HCT116 (cell line): ENCODE data around the gene CDH23.

ENCODE experiments used
- CTCF ChIP-seq, 3 experiments: fragments of 200-600 bp in 1 of 3; sonication (generic) in 1 of 3; IDR thresholded peaks in 2 of 3; conservative IDR thresholded peaks in 1 of 3; 2 replicates each; pipeline ENCODE4 v1.5.1; 2012 to 2017; ENCODE audit warnings: low read depth in 2 of 3, low read length in 2 of 3, antibody characterized with exemption in 1 of 3, borderline replicate concordance in 1 of 3, control low read depth in 1 of 3, mild to moderate bottlenecking in 1 of 3, mixed read lengths in 1 of 3, mixed run types in 1 of 3, moderate library complexity in 1 of 3; ENCODE audit not compliant: insufficient read depth in 1 of 3
- EZH2 ChIP-seq: fragments of 200-600 bp; sonication (generic); IDR thresholded peaks from 2 replicates; pipeline ENCODE4 v1.6.1; 2017; ENCODE audit warnings: antibody characterized with exemption, mixed run types
- FOSL1 ChIP-seq: IDR thresholded peaks from 2 replicates; pipeline ENCODE4 v1.6.1; 2012; ENCODE audit warnings: low read depth
- POLR2A ChIP-seq: IDR thresholded peaks from 2 replicates; pipeline ENCODE4 v1.7.0; 2011; ENCODE audit warnings: borderline replicate concordance; ENCODE audit not compliant: insufficient read depth, insufficient read length; ENCODE audit errors: extremely low read depth
- REST ChIP-seq: IDR thresholded peaks from 2 replicates; pipeline ENCODE4 v1.6.1; 2012; ENCODE audit warnings: low read depth
- SIN3A ChIP-seq: IDR thresholded peaks from 2 replicates; pipeline ENCODE4 v1.6.1; 2012; ENCODE audit warnings: low read depth
- TCF7L2 ChIP-seq: IDR thresholded peaks from 2 replicates; pipeline ENCODE4 v1.7.0; 2011; ENCODE audit warnings: borderline replicate concordance, inconsistent platforms; ENCODE audit not compliant: insufficient read depth, insufficient read length; ENCODE audit errors: extremely low read depth
- YY1 ChIP-seq: IDR thresholded peaks from 2 replicates; pipeline ENCODE4 v1.6.1; 2011; ENCODE audit warnings: low read length, low read depth, moderate library complexity, mild to moderate bottlenecking; ENCODE audit not compliant: insufficient replicate concordance; ENCODE audit errors: extremely low read depth
- ZFX ChIP-seq: fragments of 450-650 bp; IDR thresholded peaks from 2 replicates; pipeline ENCODE4 v1.6.1; 2017

- TF ChIP-seq SIN3A (no peak), POLR2A (no peak), EZH2 (no peak), YY1 (no peak), CTCF (IDR thresholded peaks at IDR 0.05 in 2 of 3, conservative IDR thresholded peaks at IDR 0.05 in 1 of 3; ENCODE audit: borderline replicate concordance in 1 of 3, insufficient read depth in 1 of 3, low read depth in 2 of 3, low read length in 2 of 3) (no peak), FOSL1 (no peak), TCF7L2 (no peak), REST (no peak), ZFX (no peak)
Measured at GRCh38 chr10:71766717-71767419, 370.1 kb downstream of the CDH23 start.
